ENCODE data around the gene KLK15. TPM values are rescaled to one million over a fixed set of nuclear protein-coding genes. Genes with fewer than 3 reads are reported as not detected.

Gene KLK15
- total and polyA plus RNA-seq, 5 experiments from 2014 or later, result not detected

GRCh38 chr19:50861010-50861409 is 27.6 kb upstream of the KLK15 start:
- DNase-seq (no peak), ATAC-seq (no peak)
- Mint-ChIP-seq H3K27ac (no peak overlapping the region), H3K4me1 (peaks cover 0 to 4% (median 0%) of the 10 kb centered on the region in 4 donors), H3K4me3 (no peak overlapping the region), H3K9me3 (peaks cover 0 to 18% (median 9%) of the 10 kb centered on the region in 9 donors), H3K36me3 (no peaks in the 10 kb centered on the region), H3K27me3 (peaks cover 33 to 54% (median 50%) of the 10 kb centered on the region in 5 donors)
- POLR2A ChIA-PET, result no interaction called here

- no peak for ATAC-seq
- no peak overlapping the region for H3K4me3 Mint-ChIP-seq
- DNase-seq, result no peak
- POLR2A ChIA-PET, result no interaction called here
- H3K27ac Mint-ChIP-seq, result no peak overlapping the region
- peaks cover 0 to 18% (median 9%) of the 10 kb centered on the region in 9 donors for H3K9me3 Mint-ChIP-seq
- H3K27me3 Mint-ChIP-seq, result peaks cover 43 to 62% (median 58%) of the 10 kb centered on the region in 5 donors
- no peaks in the 10 kb centered on the region for H3K36me3 Mint-ChIP-seq
- peaks cover 0 to 4% (median 0%) of the 10 kb centered on the region in 4 donors for H3K4me1 Mint-ChIP-seq
Measured at GRCh38 chr19:50859849-50860248, 26.5 kb upstream of the KLK15 start.

- POLR2A ChIA-PET, result no interaction called here
- no peak for ATAC-seq
- H3K4me1 Mint-ChIP-seq, result peaks cover 0 to 4% (median 0%) of the 10 kb centered on the region in 4 donors
- no peak overlapping the region for H3K4me3 Mint-ChIP-seq
- peaks cover 48 to 67% (median 62%) of the 10 kb centered on the region in 5 donors for H3K27me3 Mint-ChIP-seq
- no peak for DNase-seq
- H3K9me3 Mint-ChIP-seq, result peaks cover 0 to 18% (median 9%) of the 10 kb centered on the region in 9 donors
- no peak overlapping the region for H3K27ac Mint-ChIP-seq
- no peaks in the 10 kb centered on the region for H3K36me3 Mint-ChIP-seq
Measured at GRCh38 chr19:50858886-50859285, 25.5 kb upstream of the KLK15 start.

GRCh38 chr19:50857366-50857765 is 24.0 kb upstream of the KLK15 start:
- no peak for DNase-seq
- Mint-ChIP-seq H3K27me3 (peaks cover 52 to 70% (median 65%) of the 10 kb centered on the region in 5 donors), H3K27ac (no peak overlapping the region), H3K36me3 (no peaks in the 10 kb centered on the region), H3K9me3 (peaks cover 0 to 18% (median 9%) of the 10 kb centered on the region in 9 donors), H3K4me1 (peaks cover 0 to 4% (median 0%) of the 10 kb centered on the region in 4 donors), H3K4me3 (no peak overlapping the region)
- ATAC-seq, result no peak
- POLR2A ChIA-PET, result no interaction called here

GRCh38 chr19:50854636-50855410 is 21.4 kb upstream of the KLK15 start, which contains the start of gene KLK3:
TSS of gene KLK3 (plus strand) at chr19:50854915. CDS start at chr19:50854956, 41 bp downstream.
- ATAC-seq (no peak), DNase-seq (no peak)
- Mint-ChIP-seq H3K4me3 (peak within 1 kb of the TSS in 2 of 10 donors; percentile 49 to 56), H3K27ac (peak within 1 kb of the TSS in 2 of 10 donors; percentile 7 to 47), H3K27me3 (peaks cover 40 to 74% (median 63%) of the 10 kb centered on the region in 5 donors), H3K4me1 (peaks cover 0 to 4% (median 0%) of the 10 kb centered on the region in 4 donors), H3K9me3 (peaks cover 0 to 2% (median 0%) of the 10 kb centered on the region in 9 donors), H3K36me3 (no peaks in the 10 kb centered on the region)
- POLR2A ChIA-PET, result no interaction called here

GRCh38 chr19:50851620-50852019 is 18.2 kb upstream of the KLK15 start:
- ATAC-seq, result no peak
- POLR2A ChIA-PET, result no interaction called here
- Mint-ChIP-seq H3K4me1 (no peaks in the 10 kb centered on the region), H3K27ac (no peak overlapping the region), H3K27me3 (peaks cover 36 to 66% (median 55%) of the 10 kb centered on the region in 5 donors), H3K4me3 (no peak overlapping the region), H3K9me3 (peaks cover 0 to 2% (median 0%) of the 10 kb centered on the region in 9 donors), H3K36me3 (no peaks in the 10 kb centered on the region)
- no peak for DNase-seq

GRCh38 chr19:50850738-50851137 is 17.4 kb upstream of the KLK15 start:
- H3K4me1 Mint-ChIP-seq, result no peaks in the 10 kb centered on the region
- no peaks in the 10 kb centered on the region for H3K36me3 Mint-ChIP-seq
- no peak for DNase-seq
- H3K27ac Mint-ChIP-seq, result no peak overlapping the region
- peaks cover 0 to 2% (median 0%) of the 10 kb centered on the region in 9 donors for H3K9me3 Mint-ChIP-seq
- POLR2A ChIA-PET, result no interaction called here
- H3K4me3 Mint-ChIP-seq, result no peak overlapping the region
- H3K27me3 Mint-ChIP-seq, result peaks cover 29 to 60% (median 46%) of the 10 kb centered on the region in 5 donors
- ATAC-seq, result no peak

- POLR2A ChIA-PET, result no interaction called here
- H3K9me3 Mint-ChIP-seq, result peaks cover 10 to 44% (median 18%) of the 10 kb centered on the region in 9 donors
- no peak overlapping the region for H3K4me3 Mint-ChIP-seq
- H3K27me3 Mint-ChIP-seq, result peaks cover 11 to 33% (median 23%) of the 10 kb centered on the region in 5 donors
- H3K36me3 Mint-ChIP-seq, result peaks cover 0 to 13% (median 3%) of the 10 kb centered on the region in 3 donors
- H3K4me1 Mint-ChIP-seq, result peaks cover 0 to 2% (median 0%) of the 10 kb centered on the region in 4 donors
- ATAC-seq (no peak), DNase-seq (no peak)
- H3K27ac Mint-ChIP-seq, result no peak overlapping the region
Measured at GRCh38 chr19:50844296-50844935, 11.0 kb upstream of the KLK15 start.

GRCh38 chr19:50843701-50844221 is 10.4 kb upstream of the KLK15 start:
- ATAC-seq (no peak), DNase-seq (no peak)
- H3K36me3 Mint-ChIP-seq, result peaks cover 0 to 13% (median 3%) of the 10 kb centered on the region in 3 donors
- peaks cover 13 to 28% (median 20%) of the 10 kb centered on the region in 5 donors for H3K27me3 Mint-ChIP-seq
- no peak overlapping the region for H3K4me3 Mint-ChIP-seq
- POLR2A ChIA-PET, result no interaction called here
- peaks cover 10 to 44% (median 18%) of the 10 kb centered on the region in 9 donors for H3K9me3 Mint-ChIP-seq
- H3K27ac Mint-ChIP-seq, result no peak overlapping the region
- H3K4me1 Mint-ChIP-seq, result peaks cover 0 to 2% (median 0%) of the 10 kb centered on the region in 4 donors

- Mint-ChIP-seq H3K27ac (no peak overlapping the region), H3K4me1 (peaks cover 0 to 2% (median 0%) of the 10 kb centered on the region in 4 donors), H3K4me3 (no peak overlapping the region), H3K27me3 (peaks cover 14 to 27% (median 18%) of the 10 kb centered on the region in 5 donors), H3K9me3 (peaks cover 10 to 44% (median 18%) of the 10 kb centered on the region in 9 donors), H3K36me3 (peaks cover 0 to 13% (median 3%) of the 10 kb centered on the region in 3 donors)
- ATAC-seq (no peak), DNase-seq (no peak)
- POLR2A ChIA-PET, result no interaction called here
Measured at GRCh38 chr19:50843205-50843604, 9.8 kb upstream of the KLK15 start.

GRCh38 chr19:50842130-50842529 is 8.8 kb upstream of the KLK15 start:
- Mint-ChIP-seq H3K4me1 (peaks cover 0 to 3% (median 1%) of the 10 kb centered on the region in 4 donors), H3K9me3 (peaks cover 10 to 44% (median 18%) of the 10 kb centered on the region in 9 donors), H3K36me3 (peaks cover 0 to 13% (median 3%) of the 10 kb centered on the region in 3 donors), H3K27me3 (peaks cover 20 to 33% (median 29%) of the 10 kb centered on the region in 5 donors), H3K27ac (no peak overlapping the region), H3K4me3 (no peak overlapping the region)
- DNase-seq, result no peak
- ATAC-seq, result no peak
- POLR2A ChIA-PET, result no interaction called here

- ATAC-seq, result no peak
- no peak for DNase-seq
- H3K36me3 Mint-ChIP-seq, result peaks cover 0 to 13% (median 3%) of the 10 kb centered on the region in 3 donors
- H3K27me3 Mint-ChIP-seq, result peaks cover 23 to 50% (median 37%) of the 10 kb centered on the region in 5 donors
- peaks cover 8 to 37% (median 19%) of the 10 kb centered on the region in 9 donors for H3K9me3 Mint-ChIP-seq
- H3K4me1 Mint-ChIP-seq, result peaks cover 8 to 21% (median 12%) of the 10 kb centered on the region in 4 donors
- H3K4me3 Mint-ChIP-seq, result no peak overlapping the region
- POLR2A ChIA-PET, result interaction anchor here (0.7 kb wide), 1 partner anchor 133 kb away, joined by 4 read pairs; no protein-coding TSS in a partner anchor
- H3K27ac Mint-ChIP-seq, result no peak overlapping the region
Measured at GRCh38 chr19:50839712-50840655, 6.6 kb upstream of the KLK15 start.

All from naive thymus-derived CD8-positive, alpha-beta T cell (primary cell).